EH (cell line): ENCODE measurements around the gene NTSR1.
A peak's percentile ranks its signal among the peaks of the same experiment; 100 is the strongest.

Experiments used
- DNase-seq: peaks from one replicate; pipeline ENCODE4 v3.0.0-alpha.2; 2015; ENCODE audit warnings: low read depth

The NTSR1 gene

GRCh38 chr20:62771396-62772102 is 62.9 kb downstream of the NTSR1 start:
- no peak for DNase-seq

- no peak for DNase-seq
These were observed 63.5 kb downstream of the NTSR1 start for GRCh38 chr20:62772103-62772611.

GRCh38 chr20:62772619-62772989 is 64.0 kb downstream of the NTSR1 start:
- no peak for DNase-seq

- peak; percentile 24 for DNase-seq
These were observed 64.6 kb downstream of the NTSR1 start for GRCh38 chr20:62772990-62773844.

- no peak for DNase-seq
These were observed 65.4 kb downstream of the NTSR1 start for GRCh38 chr20:62773845-62774714.

- no peak for DNase-seq
These were observed 66.1 kb downstream of the NTSR1 start for GRCh38 chr20:62774762-62775161.

DNA sequence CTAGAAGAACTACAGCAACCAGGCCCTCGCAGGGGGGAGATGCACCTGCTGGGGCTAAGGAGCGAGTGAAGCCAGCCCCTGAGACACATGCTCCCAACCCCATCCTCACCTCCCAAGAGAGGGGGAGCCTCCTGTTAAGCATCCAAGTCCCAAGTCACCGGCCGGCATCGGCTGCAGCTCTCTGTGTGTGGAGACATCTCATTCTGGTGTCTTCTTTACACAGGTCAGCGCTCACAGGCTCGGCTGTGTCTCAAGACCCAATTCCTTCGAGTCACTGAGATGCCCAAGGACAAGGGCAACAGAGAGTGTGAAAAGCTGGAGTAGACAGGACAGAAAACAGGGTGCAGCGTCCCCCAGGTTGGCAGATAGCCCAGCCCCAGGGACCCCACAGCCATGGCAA is 66.6 kb downstream of the NTSR1 start:
- no peak for DNase-seq

- DNase-seq: no peak
These were observed 67.5 kb downstream of the NTSR1 start for GRCh38 chr20:62776035-62776691.

GRCh38 chr20:62776692-62777527 is 68.3 kb downstream of the NTSR1 start:
- DNase-seq: peak; percentile 39

DNA sequence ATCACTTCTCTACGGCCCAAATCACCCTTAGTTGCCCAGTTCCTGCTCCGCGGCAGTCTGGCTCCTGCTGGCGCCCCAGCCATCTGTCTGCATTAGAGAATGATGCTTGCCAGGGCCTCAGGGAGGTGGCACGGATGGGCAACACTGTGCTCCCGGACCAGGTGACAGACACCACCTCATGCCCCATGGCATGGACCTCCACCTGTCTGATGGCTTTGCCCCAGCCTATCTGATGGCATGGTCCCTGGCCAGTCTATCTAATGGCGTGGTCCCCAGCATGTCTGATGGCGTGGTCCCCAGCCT is 68.8 kb downstream of the NTSR1 start:
- no peak for DNase-seq

- no peak for DNase-seq
These were observed 69.4 kb downstream of the NTSR1 start for GRCh38 chr20:62778058-62778457.

DNA sequence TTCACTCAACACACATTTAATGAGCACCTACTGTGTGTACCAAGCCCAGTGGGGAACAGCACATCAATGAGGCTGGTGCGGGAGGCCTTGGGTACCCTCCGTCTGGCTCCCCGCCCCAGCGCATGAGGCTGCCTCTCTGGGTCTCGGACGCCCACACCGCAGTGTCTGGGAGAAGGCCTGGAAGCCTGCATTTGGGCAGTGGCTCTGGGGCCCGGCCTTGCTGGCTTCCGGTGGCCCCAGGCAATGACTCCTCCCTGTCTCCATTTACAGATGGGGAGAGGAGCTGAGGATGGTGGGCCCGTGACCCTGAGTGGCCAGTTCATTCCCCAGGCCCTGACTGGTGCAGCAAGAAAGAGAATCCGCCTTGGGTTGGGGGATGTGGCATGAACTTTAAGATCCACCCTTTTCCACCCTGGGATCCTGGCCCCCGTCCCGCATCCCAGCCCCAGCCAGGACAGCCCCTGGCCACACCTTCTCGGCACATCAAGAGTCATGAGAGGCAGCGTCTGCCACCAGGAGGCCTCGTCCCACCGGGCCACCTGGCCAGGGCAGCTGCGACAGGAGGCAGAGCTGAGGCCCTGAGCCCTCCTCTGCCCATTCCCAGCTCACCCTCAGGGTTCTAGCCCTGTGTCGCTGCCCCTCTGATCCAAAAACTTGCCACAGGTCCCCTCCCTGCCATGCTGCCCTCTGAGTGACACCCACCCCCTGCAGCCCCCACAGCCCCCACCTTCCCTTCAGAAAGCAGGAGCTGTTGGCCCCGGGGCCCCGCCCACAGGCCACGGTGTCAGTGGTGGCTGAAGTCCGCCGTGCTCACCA is 70.2 kb downstream of the NTSR1 start:
- no peak for DNase-seq

DNA sequence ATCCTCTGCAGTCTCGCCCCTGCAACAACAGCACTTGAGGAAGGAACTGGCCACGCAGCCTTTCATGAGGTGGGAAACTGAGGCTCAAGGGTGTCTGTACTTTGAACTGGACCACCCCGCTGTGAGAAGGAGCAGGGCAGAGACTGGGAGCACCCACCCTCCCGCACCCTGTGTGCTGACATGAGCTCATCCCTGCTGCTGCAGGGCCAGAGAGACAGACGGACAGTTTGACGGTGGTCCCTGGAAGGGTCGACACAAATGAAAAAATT is 70.7 kb downstream of the NTSR1 start:
- DNase-seq: no peak

DNA sequence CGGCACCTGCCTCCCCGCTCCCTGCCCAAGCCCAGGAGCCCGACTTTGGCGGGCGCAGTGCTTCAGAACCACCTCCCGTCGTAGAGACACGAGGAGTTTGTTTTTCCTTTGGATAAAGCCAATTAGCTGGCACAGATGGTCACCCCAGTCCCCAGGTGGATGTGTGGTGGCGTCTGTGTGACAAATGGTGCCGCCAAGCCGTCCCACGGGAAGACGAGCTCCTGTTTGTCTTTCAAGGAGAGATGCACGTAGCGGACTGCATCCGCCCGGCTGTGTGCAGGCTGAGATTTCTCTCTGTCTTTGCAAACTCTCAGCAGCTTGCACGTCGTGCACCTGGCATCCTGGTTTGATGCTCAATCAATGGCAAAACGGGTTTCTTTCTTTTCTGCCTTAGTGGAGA is 71.6 kb downstream of the NTSR1 start:
- no peak for DNase-seq

DNA sequence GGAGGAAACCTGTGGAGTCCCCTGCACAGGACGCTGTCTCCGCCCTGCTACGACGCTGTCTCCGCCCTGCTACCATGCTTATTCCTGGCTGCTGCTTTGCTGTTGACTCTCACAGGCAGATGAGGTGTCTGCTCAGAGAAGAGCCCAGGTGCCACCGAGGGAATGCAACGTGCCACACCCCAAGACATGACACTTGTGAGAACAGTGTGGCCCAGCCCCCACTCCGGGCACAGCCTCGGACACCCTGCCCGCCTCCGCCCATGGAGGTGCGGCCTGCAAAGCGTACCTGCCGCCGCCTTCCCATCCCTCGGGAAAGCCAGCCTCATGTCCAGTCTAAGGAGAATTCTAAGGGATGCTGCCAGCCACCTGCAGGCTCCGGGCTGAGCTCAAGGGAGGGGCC is 72.1 kb downstream of the NTSR1 start:
- no peak for DNase-seq

- DNase-seq: no peak
These were observed 73.7 kb downstream of the NTSR1 start for GRCh38 chr20:62782149-62782892.

DNA sequence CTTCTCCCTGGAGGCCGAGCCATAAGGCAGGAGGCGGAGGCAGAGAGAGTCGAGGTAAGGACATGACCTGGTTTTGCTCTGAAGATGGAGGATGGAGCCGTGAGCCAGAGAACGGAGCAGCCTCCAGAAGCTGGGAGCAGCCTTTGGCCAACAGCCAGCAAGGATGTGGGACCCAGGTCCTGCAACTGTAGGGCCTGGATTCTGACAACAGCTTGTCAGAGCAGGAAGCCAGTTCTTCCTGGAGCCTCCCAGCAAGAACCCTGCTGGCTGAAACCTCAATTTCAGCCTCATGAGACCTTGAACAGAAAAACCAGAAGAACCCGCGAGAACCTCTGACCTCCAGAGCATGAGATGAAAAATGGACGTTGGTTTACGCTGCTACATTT is 74.2 kb downstream of the NTSR1 start:
- no peak for DNase-seq

DNA sequence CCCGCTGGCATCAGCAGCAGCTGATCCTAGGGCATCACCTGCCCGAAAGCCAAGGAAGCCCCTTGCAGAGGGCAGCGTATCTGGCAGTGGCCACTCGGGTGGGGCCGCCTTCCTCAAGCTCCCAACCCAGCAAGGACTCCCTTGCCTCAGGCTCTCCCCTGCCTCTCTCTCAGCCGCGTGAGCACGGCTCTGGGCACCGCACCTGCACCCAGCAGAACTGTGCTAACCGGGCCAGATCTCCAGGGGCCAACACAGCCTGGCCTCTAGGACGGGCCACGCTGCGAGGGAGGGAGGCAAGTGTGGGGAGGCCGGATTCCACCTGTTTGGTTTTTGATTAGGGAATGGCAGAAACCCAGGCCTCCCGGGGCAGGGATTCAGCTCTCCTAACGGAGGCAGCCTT is 75.9 kb downstream of the NTSR1 start:
- DNase-seq: no peak

DNA sequence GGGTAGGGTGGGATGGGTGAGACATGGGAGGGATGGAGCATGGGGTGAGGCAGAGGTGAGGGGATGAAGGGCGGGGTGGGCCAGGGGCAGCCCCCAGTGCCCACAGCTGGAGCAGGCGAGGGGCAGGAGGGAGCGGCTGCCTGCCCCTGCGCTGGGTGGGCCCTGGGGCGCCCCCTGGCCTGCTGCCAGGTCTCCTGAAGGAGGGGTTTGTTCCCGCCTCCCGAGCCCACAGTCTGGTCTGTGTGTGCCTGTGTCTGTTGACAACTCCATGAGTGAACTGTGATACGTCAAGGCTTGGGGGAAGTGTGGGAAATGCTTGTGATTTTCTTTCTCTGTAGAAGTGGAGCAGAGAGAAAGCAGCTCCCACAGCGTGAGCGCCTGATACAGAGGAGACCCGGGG is 76.8 kb downstream of the NTSR1 start:
- no peak for DNase-seq

GRCh38 chr20:62786157-62786556 is 77.5 kb downstream of the NTSR1 start:
- no peak for DNase-seq
